Esophagus (tissue), 2 donors: ENCODE data around the gene AGBL4. TPM values are rescaled to one million over a fixed set of nuclear protein-coding genes. Genes with fewer than 3 reads are reported as not detected.

Experiments
- H3K27ac ChIP-seq, 2 donors: one replicate each; pipeline ENCODE4 v1.5.1; 2013; ENCODE audit warnings: low read depth in 2 of 2, mild to moderate bottlenecking in 2 of 2, inconsistent platforms in 1 of 2, low read length in 1 of 2, moderate library complexity in 1 of 2
- H3K27me3 ChIP-seq, 2 donors: one replicate each; pipeline ENCODE4 v1.6.1; 2013; ENCODE audit warnings: low read length in 2 of 2, control low read depth in 1 of 2, mild to moderate bottlenecking in 1 of 2; ENCODE audit not compliant: insufficient read depth in 2 of 2, control insufficient read depth in 1 of 2
- H3K36me3 ChIP-seq, 2 donors: one replicate each; pipeline ENCODE4 v1.6.1; 2013; ENCODE audit warnings: low read length in 1 of 2; ENCODE audit not compliant: control insufficient read depth in 2 of 2, insufficient read depth in 2 of 2
- H3K4me1 ChIP-seq, 2 donors: one replicate each; pipeline ENCODE4 v1.6.1; 2013; ENCODE audit warnings: low read length in 1 of 2; ENCODE audit not compliant: control insufficient read depth in 2 of 2, insufficient read depth in 2 of 2
- H3K4me3 ChIP-seq, 2 donors: one replicate each; pipeline ENCODE4 v1.5.1; 2013; ENCODE audit warnings: low read length in 2 of 2, mild to moderate bottlenecking in 2 of 2, low read depth in 1 of 2, moderate library complexity in 1 of 2
- H3K9me3 ChIP-seq, 2 donors: one replicate each; pipeline ENCODE4 v1.6.1; 2013; ENCODE audit warnings: mild to moderate bottlenecking in 2 of 2, low read depth in 1 of 2, low read length in 1 of 2, moderate library complexity in 1 of 2; ENCODE audit not compliant: control insufficient read depth in 2 of 2, insufficient read depth in 1 of 2
- WGBS, 2 donors: extraction: QIAGEN DNeasy Blood & Tissue Kit; methylation state at CpG; one replicate each; pipeline ENCODE4 v1.1.7; 2013; 5-methylcytosine and 5-hydroxymethylcytosine counted together
- polyA plus RNA-seq, 2 donors: library from polyadenylated mRNA; stranded (reverse); fragments of 200-250 nt; gene quantifications; one replicate each; pipeline ENCODE4 v1.2.3, GENCODE V29; 2013
- donor health status: healthy with polysubstance abuse.
- donor health status: Bipolar disorder and iron deficiency.

Gene AGBL4
- polyA plus RNA-seq, 2 donors: 0.02 TPM; not detected in 1

DNA sequence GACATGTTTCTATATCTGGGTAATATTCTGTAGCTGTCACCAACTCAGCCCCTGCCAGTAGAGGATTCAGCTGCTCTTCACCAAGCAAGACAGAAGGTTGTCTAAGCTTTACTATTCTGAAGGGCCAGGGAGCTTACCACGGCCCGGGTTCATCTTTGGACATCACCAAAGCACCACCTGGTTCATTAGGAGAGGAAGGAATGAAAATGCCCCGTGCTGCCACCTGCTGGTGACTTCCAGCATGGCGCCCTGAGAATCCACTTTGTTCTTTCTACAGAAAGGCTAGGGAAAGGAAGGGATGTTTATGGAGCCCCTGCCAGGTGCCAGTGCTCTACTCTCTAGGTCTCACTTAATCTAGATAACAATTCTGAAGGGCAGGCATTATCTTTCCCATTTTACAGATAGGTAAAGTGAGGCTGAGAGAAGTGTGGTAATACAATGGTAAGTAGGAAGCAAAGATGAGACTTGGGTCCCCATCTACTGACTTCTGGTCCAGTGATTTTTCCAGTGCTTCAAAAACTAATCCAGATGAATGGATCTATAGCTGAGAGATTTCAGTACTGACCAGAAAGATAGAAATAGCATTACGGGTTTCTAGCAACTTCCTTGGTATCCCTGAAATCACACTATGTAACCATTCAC lies 1326.6 kb downstream of the AGBL4 start:
- no peaks in the 10 kb centered on the region for H3K27me3 ChIP-seq
- no peaks in the 10 kb centered on the region for H3K36me3 ChIP-seq
- H3K27ac ChIP-seq: no peak overlapping the region
- H3K9me3 ChIP-seq: no peaks in the 10 kb centered on the region
- WGBS, 2 donors: 21 to 22% methylated on average over 5 of the region's 5 CpGs
- peaks cover 2 to 6% of the 10 kb centered on the region in 2 donors for H3K4me1 ChIP-seq
- no peak overlapping the region for H3K4me3 ChIP-seq

DNA sequence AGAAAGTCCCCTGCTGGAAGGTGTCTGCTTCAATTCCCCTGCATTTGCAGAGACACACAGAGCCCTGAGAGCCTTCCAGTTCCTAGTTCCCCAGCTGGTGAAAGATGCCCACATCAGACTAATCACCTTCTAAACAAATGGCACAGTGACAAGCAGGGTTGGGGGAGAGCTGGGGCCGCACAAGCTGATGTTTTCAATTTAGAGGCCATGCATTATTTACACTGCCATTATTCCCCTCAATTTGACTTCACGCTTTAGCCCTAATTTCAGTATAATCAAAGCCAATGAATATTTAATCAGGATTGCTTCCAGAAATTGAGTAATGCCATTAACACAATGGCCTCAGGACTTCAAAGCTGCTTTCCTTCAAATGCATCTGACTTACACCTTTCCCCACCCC lies 1328.6 kb downstream of the AGBL4 start:
- H3K27ac ChIP-seq: no peak overlapping the region
- WGBS, 2 donors: 55 to 71% methylated on average over 2 of the region's 2 CpGs
- no peaks in the 10 kb centered on the region for H3K36me3 ChIP-seq
- no peak overlapping the region for H3K4me3 ChIP-seq
- peaks cover 2 to 6% of the 10 kb centered on the region in 2 donors for H3K4me1 ChIP-seq
- no peaks in the 10 kb centered on the region for H3K27me3 ChIP-seq
- H3K9me3 ChIP-seq: no peaks in the 10 kb centered on the region

DNA sequence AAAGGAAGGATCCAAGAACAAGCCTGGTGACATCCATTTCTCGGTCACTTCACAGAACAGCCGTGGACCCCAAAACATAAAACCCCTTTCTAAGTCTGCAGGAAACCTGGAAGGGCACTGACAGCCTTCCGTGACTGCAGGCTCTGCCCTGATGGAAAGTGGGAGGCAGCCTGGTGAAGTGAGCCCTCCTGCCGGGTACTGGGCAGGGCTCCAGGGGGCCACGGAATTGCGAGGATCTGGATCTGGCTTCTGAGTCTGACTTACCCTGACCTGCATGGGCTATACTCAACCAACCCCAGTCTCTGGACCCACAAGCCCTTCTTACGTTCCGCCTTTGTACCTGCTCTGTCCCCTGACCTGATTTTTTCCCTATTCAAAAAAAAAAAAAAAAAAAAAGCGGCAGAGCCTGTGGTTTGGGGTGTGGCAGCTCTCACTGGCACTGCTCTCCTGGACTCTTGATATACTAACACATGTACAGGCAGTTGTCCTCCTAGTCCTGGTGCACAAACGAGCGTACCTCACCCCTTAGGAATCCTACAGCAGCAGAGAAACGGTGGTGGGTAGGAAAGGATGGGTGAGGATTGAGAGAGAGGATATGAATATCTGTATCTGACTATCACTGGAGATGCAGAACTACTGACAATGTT lies 1330.0 kb downstream of the AGBL4 start:
- H3K27me3 ChIP-seq: no peaks in the 10 kb centered on the region
- no peaks in the 10 kb centered on the region for H3K36me3 ChIP-seq
- H3K4me1 ChIP-seq: peaks cover 2 to 6% of the 10 kb centered on the region in 2 donors
- no peak overlapping the region for H3K4me3 ChIP-seq
- no peaks in the 10 kb centered on the region for H3K9me3 ChIP-seq
- WGBS, 2 donors: 48 to 53% methylated on average over 12 of the region's 12 CpGs
- H3K27ac ChIP-seq: no peak overlapping the region

DNA sequence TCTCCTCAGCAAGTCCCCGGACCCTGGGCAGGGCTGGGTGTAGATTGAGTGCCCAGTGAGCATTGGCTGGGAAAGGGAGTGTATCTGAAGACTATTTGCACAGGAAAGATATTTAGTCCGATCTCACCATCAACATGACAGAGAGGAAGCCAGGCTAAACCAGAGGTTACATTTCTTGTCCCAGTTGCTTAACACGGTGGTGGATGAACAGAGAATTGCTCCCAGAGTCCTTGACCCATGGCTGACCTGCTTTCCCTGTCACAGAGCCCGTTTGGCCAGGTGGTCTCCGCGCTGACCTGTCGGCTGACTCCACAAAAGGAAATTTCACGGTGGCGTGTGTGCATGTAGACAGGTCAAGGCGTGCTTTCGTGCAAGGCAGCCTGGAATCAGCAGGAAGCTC lies 1330.6 kb downstream of the AGBL4 start:
- peaks cover 2 to 6% of the 10 kb centered on the region in 2 donors for H3K4me1 ChIP-seq
- WGBS, 2 donors: 40 to 48% methylated on average over 11 of the region's 11 CpGs
- H3K36me3 ChIP-seq: no peaks in the 10 kb centered on the region
- no peak overlapping the region for H3K4me3 ChIP-seq
- no peaks in the 10 kb centered on the region for H3K27me3 ChIP-seq
- H3K27ac ChIP-seq: no peak overlapping the region
- no peaks in the 10 kb centered on the region for H3K9me3 ChIP-seq

DNA sequence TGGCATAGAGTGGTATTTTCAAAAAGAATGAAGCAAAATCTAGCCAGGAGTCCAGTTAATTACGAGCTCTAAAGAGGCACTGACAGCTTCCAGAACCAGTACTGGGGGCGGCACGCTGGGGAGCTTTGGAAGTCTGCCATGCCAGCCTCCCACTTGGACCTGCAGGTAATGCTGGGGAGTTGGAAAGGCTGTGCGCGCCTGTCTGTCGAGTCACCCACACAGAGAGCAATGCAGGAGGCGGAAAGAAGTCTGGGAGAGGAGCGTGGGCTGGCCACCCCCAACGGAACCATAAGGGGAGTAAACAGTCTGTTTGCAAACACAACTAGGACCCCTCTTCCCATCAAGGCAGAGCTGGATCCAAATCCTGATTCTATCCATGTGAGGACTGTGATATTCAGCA lies 1331.5 kb downstream of the AGBL4 start:
- Histone ChIP-seq H3K36me3 (no peaks in the 10 kb centered on the region), H3K4me1 (peaks cover 2 to 9% of the 10 kb centered on the region in 2 donors), H3K27ac (no peak overlapping the region), H3K4me3 (no peak overlapping the region), H3K9me3 (no peaks in the 10 kb centered on the region), H3K27me3 (no peaks in the 10 kb centered on the region)
- 70 to 74% methylated on average over 9 of the region's 9 CpGs for WGBS, 2 donors

DNA sequence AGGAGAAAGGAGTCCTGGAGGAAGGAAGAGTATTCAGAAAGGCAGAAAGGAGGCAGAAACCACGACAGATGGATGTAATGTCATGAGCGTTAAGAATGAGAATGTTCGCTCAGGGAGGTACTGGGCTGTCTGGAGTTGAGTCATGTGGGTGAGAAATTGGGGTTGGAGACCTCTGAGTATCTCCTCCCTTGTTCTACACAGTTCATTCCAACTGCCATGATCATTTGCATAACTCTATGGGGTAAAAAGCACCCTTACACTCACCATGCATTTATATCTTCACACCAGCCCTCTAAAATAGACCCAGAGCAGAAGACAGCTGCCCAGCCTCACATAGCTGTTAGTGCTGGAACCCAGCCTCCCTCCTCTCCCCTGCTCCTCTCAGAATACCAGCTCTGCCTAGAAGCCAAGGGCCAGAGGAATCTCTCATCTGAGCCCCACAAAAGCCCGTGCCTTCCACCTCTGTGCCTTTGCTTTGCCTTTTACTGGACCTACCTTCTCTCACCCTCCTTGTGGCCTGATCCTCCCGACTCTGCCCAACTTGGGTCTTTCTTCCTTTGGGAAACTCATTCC lies 1332.2 kb downstream of the AGBL4 start:
- WGBS, 2 donors: 77 to 79% methylated on average over 5 of the region's 5 CpGs
- Histone ChIP-seq H3K4me3 (no peak overlapping the region), H3K36me3 (no peaks in the 10 kb centered on the region), H3K27me3 (no peaks in the 10 kb centered on the region), H3K9me3 (no peaks in the 10 kb centered on the region), H3K27ac (no peak overlapping the region), H3K4me1 (peaks cover 2 to 9% of the 10 kb centered on the region in 2 donors)

DNA sequence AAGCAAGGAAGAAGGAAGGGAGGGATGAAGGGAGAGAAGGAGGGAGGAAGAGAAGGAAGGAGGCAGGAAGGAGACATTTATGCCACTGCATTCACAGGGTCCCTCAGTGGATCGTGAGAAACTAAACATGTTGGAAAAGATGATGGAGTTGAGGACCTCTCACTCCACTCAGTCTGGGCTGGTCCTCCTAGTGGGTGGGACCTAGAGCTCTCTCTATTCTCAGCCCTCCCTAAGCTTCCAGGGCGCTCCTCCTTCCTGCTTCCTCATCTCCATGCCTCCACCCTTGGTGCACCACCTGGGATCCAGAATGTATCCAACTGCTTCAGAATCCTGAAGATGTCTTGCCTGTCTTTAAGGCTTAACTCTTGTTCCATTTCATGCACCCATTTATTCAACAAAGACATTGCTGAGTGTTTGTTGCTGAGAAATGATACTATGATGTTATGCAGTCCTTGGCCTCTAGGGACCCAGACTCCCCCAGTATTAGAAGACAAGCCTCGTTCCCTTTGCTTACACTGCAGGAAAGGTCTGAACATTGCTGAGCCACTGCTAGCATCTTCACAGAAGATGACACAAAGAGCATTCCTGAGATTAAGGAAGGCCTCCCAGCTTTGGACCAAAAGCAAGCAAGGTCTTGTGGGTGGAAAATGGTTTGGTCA lies 1335.5 kb downstream of the AGBL4 start:
- 61 to 64% methylated on average over 3 of the region's 3 CpGs for WGBS, 2 donors
- no peaks in the 10 kb centered on the region for H3K9me3 ChIP-seq
- H3K4me3 ChIP-seq: no peak overlapping the region
- H3K36me3 ChIP-seq: no peaks in the 10 kb centered on the region
- H3K4me1 ChIP-seq: peaks cover under 1 to 3% of the 10 kb centered on the region in 2 donors
- no peaks in the 10 kb centered on the region for H3K27me3 ChIP-seq
- H3K27ac ChIP-seq: no peak overlapping the region

DNA sequence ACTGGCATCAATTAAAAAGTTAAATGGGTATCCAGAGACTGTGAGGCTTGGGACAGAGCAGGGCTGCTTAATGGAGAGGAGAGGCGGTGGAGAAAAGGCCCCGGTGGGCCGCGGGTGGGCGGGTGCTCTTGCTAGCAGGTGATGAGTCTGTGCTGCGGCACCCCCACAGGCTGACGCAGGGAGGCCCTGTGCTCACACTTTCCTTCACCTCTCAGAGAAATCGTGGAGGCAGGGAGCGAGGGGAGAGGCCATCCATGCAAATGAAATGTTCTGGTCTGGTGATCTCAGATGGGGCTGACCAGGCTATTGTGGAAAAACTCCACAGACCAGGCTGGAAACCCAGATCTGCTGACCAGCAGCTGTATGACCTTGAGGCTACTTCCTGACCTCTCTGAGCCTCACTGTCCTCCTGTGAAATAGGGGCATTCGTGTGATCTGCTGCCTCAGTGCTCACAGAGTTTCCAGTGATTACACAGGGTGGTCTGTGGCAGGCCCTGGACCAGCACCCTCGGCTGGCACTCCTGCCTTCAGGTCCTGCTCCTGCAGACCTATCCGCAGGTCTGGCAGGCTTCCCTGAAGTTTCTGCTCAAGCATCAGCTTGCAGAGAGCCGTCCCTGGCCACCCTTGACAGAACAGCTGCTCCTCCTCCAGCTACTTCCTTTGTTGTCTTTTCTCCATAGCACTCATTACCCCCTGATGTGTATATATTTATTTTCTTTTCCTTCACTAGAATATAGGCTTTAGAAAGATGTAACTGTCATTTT lies 1336.3 kb downstream of the AGBL4 start:
- H3K4me3 ChIP-seq: no peak overlapping the region
- no peaks in the 10 kb centered on the region for H3K36me3 ChIP-seq
- no peak overlapping the region for H3K27ac ChIP-seq
- peaks cover 0 to 2% of the 10 kb centered on the region in 2 donors for H3K4me1 ChIP-seq
- no peaks in the 10 kb centered on the region for H3K9me3 ChIP-seq
- H3K27me3 ChIP-seq: no peaks in the 10 kb centered on the region
- WGBS, 2 donors: 69 to 74% methylated on average over 13 of the region's 13 CpGs

DNA sequence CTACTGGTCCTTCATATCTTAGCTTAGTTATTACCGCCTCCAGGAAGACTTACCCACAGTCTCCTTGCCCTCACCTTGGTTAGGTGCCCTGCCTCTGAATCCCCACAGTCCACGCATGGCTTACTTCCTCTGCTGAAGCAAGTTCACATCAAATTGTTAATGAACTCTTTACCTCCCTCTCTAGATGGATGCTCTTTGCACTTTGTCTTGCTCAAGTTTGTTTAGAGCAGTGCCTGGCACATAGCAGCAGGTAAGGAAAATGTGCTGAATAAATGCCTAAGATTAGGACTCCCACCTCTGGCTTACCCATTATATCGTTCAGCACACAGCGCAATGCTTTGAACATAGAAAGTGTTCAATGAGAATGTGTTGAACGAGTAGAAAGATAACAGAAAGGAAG lies 1337.6 kb downstream of the AGBL4 start:
- Histone ChIP-seq H3K4me1 (peaks cover 0 to 2% of the 10 kb centered on the region in 2 donors), H3K36me3 (no peaks in the 10 kb centered on the region), H3K4me3 (no peak overlapping the region), H3K27me3 (no peaks in the 10 kb centered on the region), H3K27ac (no peak overlapping the region), H3K9me3 (no peaks in the 10 kb centered on the region)
- WGBS, 2 donors: 87 to 94% methylated on average over 5 of the region's 5 CpGs
